CD4-positive, alpha-beta T cell treated with Interleukin-6 for 4 hours (primary cell): ENCODE measurements around the gene IL17RB.

Source experiments
- DNase-seq: peaks from one replicate; pipeline ENCODE4 v3.0.0-alpha.2; 2020; ENCODE audit warnings: mixed read lengths

Gene IL17RB

DNA sequence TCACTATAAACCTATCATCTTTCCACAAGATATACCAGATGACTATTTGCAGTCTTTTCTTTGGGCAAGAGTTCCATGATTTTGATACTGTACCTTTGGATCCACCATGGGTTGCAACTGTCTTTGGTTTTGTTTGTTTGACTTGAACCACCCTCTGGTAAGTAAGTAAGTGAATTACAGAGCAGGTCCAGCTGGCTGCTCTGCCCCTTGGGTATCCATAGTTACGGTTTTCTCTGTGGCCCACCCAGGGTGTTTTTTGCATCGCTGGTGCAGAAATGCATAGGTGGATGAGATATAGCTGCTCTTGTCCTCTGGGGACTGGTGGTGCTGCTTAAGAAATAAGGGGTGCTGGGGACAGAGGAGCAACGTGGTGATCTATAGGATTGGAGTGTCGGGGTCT lies 33.9 kb upstream of the IL17RB start:
- DNase-seq, result no peak

DNA sequence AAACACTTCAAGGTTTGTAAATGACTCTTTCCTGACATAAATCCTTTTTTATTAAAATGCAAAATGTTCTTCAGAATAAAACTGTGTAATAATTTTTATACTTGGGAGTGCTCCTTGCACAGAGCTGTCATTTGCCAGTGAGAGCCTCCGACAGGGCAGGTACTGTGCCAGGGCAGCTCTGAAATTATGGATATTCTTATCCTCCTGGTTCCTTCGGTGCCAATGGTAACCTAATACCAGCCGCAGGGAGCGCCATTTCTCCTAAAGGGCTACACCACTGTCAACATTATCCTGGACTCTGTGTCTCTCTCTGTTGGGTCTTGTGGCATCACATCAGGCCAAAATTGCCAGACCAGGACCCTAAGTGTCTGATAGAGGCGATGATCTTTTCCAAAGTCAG lies 33.1 kb upstream of the IL17RB start:
- no peak for DNase-seq

- DNase-seq, result no peak
Measured at GRCh38 chr3:53813876-53814275, 32.5 kb upstream of the IL17RB start.

DNA sequence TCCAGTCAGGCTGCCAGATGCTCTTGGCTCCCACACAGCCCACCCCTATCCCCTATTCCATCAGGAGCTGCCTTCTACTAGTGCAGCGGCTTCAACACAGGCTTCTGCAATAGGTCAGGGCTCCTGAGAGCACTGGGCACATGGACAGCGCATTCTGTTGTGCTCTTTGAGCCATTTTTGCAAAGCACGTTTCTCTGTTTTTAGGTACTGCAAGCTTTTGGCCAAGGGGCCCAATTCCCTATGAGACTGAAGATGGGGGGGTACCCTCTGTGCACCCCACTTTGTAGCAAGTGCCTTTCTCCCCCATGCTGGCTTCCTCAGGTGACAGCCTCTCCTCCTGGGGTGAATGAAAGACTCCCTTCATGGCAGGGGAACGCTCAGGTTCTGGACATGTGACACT lies 31.3 kb upstream of the IL17RB start:
- DNase-seq, result no peak

DNA sequence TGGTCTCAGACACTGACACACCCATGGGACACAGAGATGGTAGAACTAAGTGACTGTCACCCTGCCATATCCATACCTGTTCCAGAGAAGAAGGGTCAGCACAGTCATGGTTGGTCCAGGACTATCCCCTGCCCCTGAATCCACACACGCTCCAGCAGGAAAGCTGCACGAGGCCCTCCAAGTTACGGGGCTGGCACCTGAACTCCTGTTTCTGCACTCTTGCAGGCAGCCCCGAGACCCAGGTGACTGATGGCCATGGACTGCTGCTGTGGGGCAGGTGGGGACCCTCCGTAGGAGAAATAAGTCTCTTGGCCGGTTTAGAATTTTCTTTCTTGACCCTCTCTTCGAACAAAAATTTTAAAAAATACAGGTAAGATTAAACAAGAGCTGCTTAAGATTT lies 30.7 kb upstream of the IL17RB start:
- DNase-seq, result no peak

DNA sequence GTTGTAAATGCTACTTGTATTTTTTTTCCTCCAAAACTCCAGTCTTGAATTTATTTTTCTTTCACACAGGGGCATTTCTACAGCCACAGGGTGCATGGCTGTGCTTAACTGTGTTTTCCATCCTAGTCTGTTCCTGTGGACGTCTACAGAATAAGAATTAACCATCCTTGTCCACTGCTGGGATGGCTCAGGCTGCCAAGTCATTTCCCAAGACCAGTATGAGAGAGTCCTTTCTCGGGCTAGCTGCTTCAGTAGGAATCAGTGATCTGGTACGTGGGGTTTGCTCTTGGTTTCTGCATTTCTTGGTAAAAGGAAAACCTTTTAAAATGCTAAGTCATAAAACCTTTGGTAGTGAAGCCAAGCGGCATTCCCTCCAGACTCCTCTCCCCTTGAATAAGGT lies 29.9 kb upstream of the IL17RB start:
- no peak for DNase-seq

DNA sequence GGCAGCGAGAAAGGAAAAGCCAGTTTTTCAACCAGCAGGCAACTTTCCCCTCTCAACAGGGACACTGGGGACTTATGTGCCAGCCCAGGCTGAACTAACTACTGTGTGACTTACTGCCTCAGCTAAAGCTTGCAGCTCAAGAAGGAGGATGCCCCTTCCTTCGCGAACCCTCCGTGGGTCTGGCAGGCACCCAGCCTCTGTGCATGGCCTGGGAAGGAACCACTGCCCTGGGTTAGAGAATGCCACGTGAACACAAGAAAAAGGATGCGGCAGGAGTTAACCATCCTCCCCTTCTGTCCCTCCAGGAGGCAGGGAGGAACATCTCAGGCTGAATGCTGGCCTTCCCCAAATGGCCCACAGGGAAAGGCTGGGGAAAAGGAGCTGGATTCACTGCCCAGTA lies 29.2 kb upstream of the IL17RB start:
- DNase-seq, result no peak

- DNase-seq, result no peak
Measured at GRCh38 chr3:53817809-53818208, 28.6 kb upstream of the IL17RB start.

- DNase-seq, result no peak
Measured at GRCh38 chr3:53818221-53819162, 27.9 kb upstream of the IL17RB start.

GRCh38 chr3:53819163-53819868 lies 27.1 kb upstream of the IL17RB start:
- no peak for DNase-seq

- DNase-seq, result no peak
Measured at GRCh38 chr3:53820084-53820483, 26.3 kb upstream of the IL17RB start.

GRCh38 chr3:53820756-53821580 lies 25.4 kb upstream of the IL17RB start:
- DNase-seq, result no peak

- no peak for DNase-seq
Measured at GRCh38 chr3:53821631-53822121, 24.7 kb upstream of the IL17RB start.

GRCh38 chr3:53822331-53822741 lies 24.0 kb upstream of the IL17RB start:
- DNase-seq, result no peak

DNA sequence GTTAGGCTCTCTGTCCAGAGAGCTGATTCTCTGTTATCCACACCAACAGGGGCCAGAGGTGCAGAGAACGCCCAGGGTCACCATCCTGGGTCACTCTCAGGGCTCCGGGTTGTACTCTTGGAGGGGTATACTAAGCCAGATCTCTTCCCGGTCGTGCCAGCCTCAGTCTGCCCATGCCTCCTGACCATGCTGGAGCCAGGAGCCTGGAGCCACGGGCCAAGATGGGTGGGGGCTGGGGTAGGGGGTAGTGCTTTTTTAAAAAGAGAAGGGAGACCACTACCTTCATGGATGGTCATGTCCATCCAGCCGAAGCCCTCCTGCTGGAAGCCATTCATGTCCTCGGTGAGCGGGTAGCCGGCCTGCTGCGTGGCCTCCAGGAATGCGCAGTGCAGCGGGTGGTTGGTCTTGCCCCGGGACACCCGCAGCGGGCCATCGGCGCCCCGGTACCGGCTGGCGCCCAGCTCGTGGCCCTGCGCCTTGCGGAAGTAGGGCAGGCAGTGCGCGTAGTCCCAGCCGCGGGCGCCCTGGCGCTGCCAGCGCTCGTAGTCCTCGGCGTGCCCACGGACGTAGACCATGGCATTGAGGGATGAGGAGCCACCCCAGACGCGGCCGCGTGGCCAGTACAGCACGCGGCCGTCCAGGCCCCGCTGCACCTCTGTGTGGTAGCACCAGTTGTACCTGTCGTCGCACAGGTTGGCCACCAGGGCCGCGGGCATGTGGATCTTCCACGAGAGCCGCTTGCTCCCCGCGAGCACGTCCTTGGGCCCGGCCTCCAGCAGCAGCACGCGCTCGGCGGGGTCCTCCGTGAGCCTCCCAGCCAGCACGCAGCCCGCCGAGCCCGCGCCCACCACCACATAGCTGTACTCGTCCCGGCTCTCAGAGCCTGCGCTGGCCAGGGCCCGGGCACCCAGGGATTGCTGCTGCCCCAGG lies 23.1 kb upstream of the IL17RB start:
- DNase-seq, result no peak

- no peak for DNase-seq
Measured at GRCh38 chr3:53823956-53824657, 22.3 kb upstream of the IL17RB start.

DNA sequence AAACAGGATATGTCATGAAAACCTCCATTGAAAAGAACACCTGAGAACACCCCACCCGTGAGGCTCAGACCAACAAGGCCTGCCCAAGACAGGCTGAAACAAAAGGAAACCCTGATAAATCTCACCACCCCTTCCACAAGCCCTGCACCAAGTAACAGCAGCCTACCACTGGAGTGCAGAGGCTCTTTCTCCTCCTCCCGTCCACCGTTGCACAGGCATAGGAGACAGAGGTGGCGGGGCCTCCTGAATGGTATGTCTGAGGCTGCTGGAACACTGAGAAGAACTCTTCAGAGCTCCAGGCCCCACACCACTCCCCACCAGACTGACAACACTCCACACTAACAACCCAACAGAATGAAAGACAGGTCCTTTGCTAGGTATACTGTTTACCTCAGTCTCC lies 21.6 kb upstream of the IL17RB start:
- no peak for DNase-seq

GRCh38 chr3:53826048-53826447 lies 20.3 kb upstream of the IL17RB start:
- no peak for DNase-seq

DNA sequence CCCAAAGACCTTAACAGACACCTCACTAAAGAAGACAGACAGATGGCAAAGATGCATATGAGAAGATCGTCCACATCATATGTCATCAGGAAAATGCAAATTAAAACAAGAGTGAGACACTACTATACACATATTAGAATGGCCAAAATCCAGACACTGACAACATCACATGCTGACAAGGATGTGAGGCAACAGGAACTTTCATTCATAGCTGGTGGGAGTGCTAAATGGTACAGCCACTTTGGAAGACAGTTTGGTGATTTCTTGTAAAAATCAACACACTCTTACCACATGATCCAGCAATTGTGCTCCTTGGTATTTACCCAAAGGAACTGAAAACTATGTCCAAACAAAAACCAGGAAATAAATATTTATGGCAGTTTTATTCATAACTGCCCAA lies 17.8 kb upstream of the IL17RB start:
- DNase-seq, result no peak

- no peak for DNase-seq
Measured at GRCh38 chr3:53829605-53830004, 16.8 kb upstream of the IL17RB start.

DNA sequence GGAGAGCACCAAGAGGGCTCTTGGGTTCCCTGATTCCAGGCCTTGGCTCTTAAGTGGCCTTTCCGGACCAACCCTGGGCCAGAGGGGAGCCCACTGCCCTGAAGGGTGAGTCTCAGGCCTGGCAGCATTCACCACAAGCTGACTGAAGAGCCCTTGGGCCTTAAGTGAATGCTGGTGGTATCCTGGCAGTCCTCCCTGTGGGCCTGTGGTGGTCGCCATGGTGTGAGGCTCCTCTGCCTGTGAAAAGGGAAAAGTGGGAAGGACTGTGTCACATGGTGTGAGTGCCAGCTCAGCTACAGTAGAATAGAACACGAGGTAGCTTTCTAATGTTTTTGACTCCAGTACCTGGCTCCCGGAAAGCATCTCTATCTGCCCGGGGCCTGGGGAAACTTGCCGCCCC lies 15.4 kb upstream of the IL17RB start:
- DNase-seq, result no peak
